SJSA1 (cell line): ENCODE data around the gene PMEL. TPM values are rescaled to one million over a fixed set of nuclear protein-coding genes. Genes with fewer than 3 reads are reported as not detected.
A peak's percentile ranks its signal among the peaks of the same experiment; 100 is the strongest.
"Not testable (repeated sequence)": the region's sequence is repeated elsewhere in the genome, so short reads cannot be mapped to it uniquely, and the experiment has no call there.

Source experiments
- DNase-seq, 2 experiments: peaks; one replicate each; pipeline ENCODE4 v3.0.0-alpha.2; 2015 to 2020; ENCODE audit warnings: low spot score in 2 of 2, low read depth in 1 of 2
- H3K27ac ChIP-seq: fragments of 250-450 bp; sonication (Bioruptor Pico); 2 replicates; pipeline ENCODE4 v1.5.1; 2020; ENCODE audit warnings: mild to moderate bottlenecking, moderate library complexity
- H3K27me3 ChIP-seq: fragments of 250-450 bp; sonication (Bioruptor Pico); replicated peaks from 2 replicates; pipeline ENCODE4 v1.5.1; 2020; ENCODE audit warnings: mild to moderate bottlenecking, moderate library complexity
- H3K36me3 ChIP-seq: fragments of 250-450 bp; sonication (Bioruptor Pico); 2 replicates; pipeline ENCODE4 v1.5.1; 2020; ENCODE audit warnings: mild to moderate bottlenecking
- H3K4me1 ChIP-seq: fragments of 250-450 bp; sonication (Bioruptor Pico); replicated peaks from 2 replicates; pipeline ENCODE4 v1.6.1; 2021; ENCODE audit warnings: mild to moderate bottlenecking
- H3K4me3 ChIP-seq: fragments of 250-450 bp; sonication (Bioruptor Pico); 2 replicates; pipeline ENCODE4 v1.5.1; 2020; ENCODE audit warnings: mild to moderate bottlenecking
- H3K9me3 ChIP-seq: fragments of 250-450 bp; sonication (Bioruptor Pico); replicated peaks from 2 replicates; pipeline ENCODE4 v1.5.1; 2020; ENCODE audit warnings: mild to moderate bottlenecking
- total RNA-seq: library from RNA; depleted of rRNA; stranded (reverse); fragments of >200 nt; shearing (Covaris generic); gene quantifications from 2 replicates; pipeline ENCODE4 v1.2.3, GENCODE V29; 2014

The PMEL gene
- total RNA-seq, 1 experiment from 2014 or later: 0.34 TPM

GRCh38 chr12:55996201-55996714 is 30.4 kb upstream of the PMEL start:
- Histone ChIP-seq H3K27ac (no peak overlapping the region), H3K27me3 (no peaks in the 10 kb centered on the region), H3K36me3 (peaks cover 26% of the 10 kb centered on the region), H3K4me3 (peak overlapping the region; percentile 46), H3K4me1 (0 out of 2 replicates have a peak, but pooled peaks cover 4% of the 10 kb centered on the region), H3K9me3 (no peaks in the 10 kb centered on the region)
- peak; percentile 53 to 66 for DNase-seq

GRCh38 chr12:55995366-55995765 is 29.5 kb upstream of the PMEL start:
- no peaks in the 10 kb centered on the region for H3K27me3 ChIP-seq
- DNase-seq: no peak
- peaks cover 35% of the 10 kb centered on the region for H3K36me3 ChIP-seq
- H3K4me3 ChIP-seq: no peak overlapping the region
- 0 out of 2 replicates have a peak, but pooled peaks cover 4% of the 10 kb centered on the region for H3K4me1 ChIP-seq
- no peaks in the 10 kb centered on the region for H3K9me3 ChIP-seq
- H3K27ac ChIP-seq: no peak overlapping the region

GRCh38 chr12:55993230-55993853 is 27.5 kb upstream of the PMEL start:
- 0 out of 2 replicates have a peak, but pooled peaks cover 4% of the 10 kb centered on the region for H3K4me1 ChIP-seq
- no peak overlapping the region for H3K27ac ChIP-seq
- H3K36me3 ChIP-seq: peaks cover 49% of the 10 kb centered on the region
- no peaks in the 10 kb centered on the region for H3K9me3 ChIP-seq
- no peaks in the 10 kb centered on the region for H3K27me3 ChIP-seq
- DNase-seq: no peak
- H3K4me3 ChIP-seq: no peak overlapping the region

GRCh38 chr12:55991110-55991509 is 25.3 kb upstream of the PMEL start:
- Histone ChIP-seq H3K27me3 (no peaks in the 10 kb centered on the region), H3K36me3 (peaks cover 57% of the 10 kb centered on the region), H3K4me1 (0 out of 2 replicates have a peak, but pooled peaks cover 1% of the 10 kb centered on the region), H3K9me3 (no peaks in the 10 kb centered on the region), H3K4me3 (no peak overlapping the region), H3K27ac (no peak overlapping the region)
- DNase-seq: no peak

- peaks cover 51% of the 10 kb centered on the region for H3K36me3 ChIP-seq
- not testable (repeated sequence) for H3K4me1 ChIP-seq, H3K27me3 ChIP-seq, H3K9me3 ChIP-seq, H3K27ac ChIP-seq, H3K4me3 ChIP-seq, DNase-seq
Measured at GRCh38 chr12:55985976-55986375, 20.1 kb upstream of the PMEL start.

- no peak for DNase-seq
- H3K4me3 ChIP-seq: no peak overlapping the region
- H3K9me3 ChIP-seq: no peaks in the 10 kb centered on the region
- H3K36me3 ChIP-seq: peaks cover 51% of the 10 kb centered on the region
- H3K27me3 ChIP-seq: no peaks in the 10 kb centered on the region
- no peak overlapping the region for H3K27ac ChIP-seq
- H3K4me1 ChIP-seq: no peaks in the 10 kb centered on the region
Measured at GRCh38 chr12:55985341-55985740, 19.5 kb upstream of the PMEL start.

GRCh38 chr12:55984861-55985260 is 19.0 kb upstream of the PMEL start:
- no peak overlapping the region for H3K4me3 ChIP-seq
- H3K36me3 ChIP-seq: peaks cover 48% of the 10 kb centered on the region
- H3K27me3 ChIP-seq: no peaks in the 10 kb centered on the region
- no peak overlapping the region for H3K27ac ChIP-seq
- H3K4me1 ChIP-seq: no peaks in the 10 kb centered on the region
- DNase-seq: no peak
- H3K9me3 ChIP-seq: no peaks in the 10 kb centered on the region

- H3K4me3 ChIP-seq: no peak overlapping the region
- no peak for DNase-seq
- H3K36me3 ChIP-seq: peaks cover 46% of the 10 kb centered on the region
- H3K27me3 ChIP-seq: no peaks in the 10 kb centered on the region
- H3K9me3 ChIP-seq: no peaks in the 10 kb centered on the region
- H3K4me1 ChIP-seq: no peaks in the 10 kb centered on the region
- no peak overlapping the region for H3K27ac ChIP-seq
Measured at GRCh38 chr12:55983232-55983842, 17.5 kb upstream of the PMEL start.

GRCh38 chr12:55982319-55982936 is 16.6 kb upstream of the PMEL start:
- no peaks in the 10 kb centered on the region for H3K27me3 ChIP-seq
- no peak overlapping the region for H3K4me3 ChIP-seq
- H3K4me1 ChIP-seq: no peaks in the 10 kb centered on the region
- no peak overlapping the region for H3K27ac ChIP-seq
- no peak for DNase-seq
- no peaks in the 10 kb centered on the region for H3K9me3 ChIP-seq
- H3K36me3 ChIP-seq: peaks cover 41% of the 10 kb centered on the region

- DNase-seq, H3K27me3 ChIP-seq, H3K4me1 ChIP-seq, H3K27ac ChIP-seq, H3K9me3 ChIP-seq, H3K4me3 ChIP-seq: not testable (repeated sequence)
- H3K36me3 ChIP-seq: peaks cover 41% of the 10 kb centered on the region
Measured at GRCh38 chr12:55981882-55982281, 16.0 kb upstream of the PMEL start.

GRCh38 chr12:55979069-55979468 is 13.2 kb upstream of the PMEL start:
- H3K27me3 ChIP-seq: no peaks in the 10 kb centered on the region
- H3K36me3 ChIP-seq: peaks cover 30% of the 10 kb centered on the region
- no peaks in the 10 kb centered on the region for H3K9me3 ChIP-seq
- DNase-seq: no peak
- no peak overlapping the region for H3K4me3 ChIP-seq
- 0 out of 2 replicates have a peak, but pooled peaks cover 3% of the 10 kb centered on the region for H3K4me1 ChIP-seq
- H3K27ac ChIP-seq: no peak overlapping the region

GRCh38 chr12:55978393-55978792 is 12.6 kb upstream of the PMEL start:
- no peak for DNase-seq
- Histone ChIP-seq H3K9me3 (no peaks in the 10 kb centered on the region), H3K4me1 (0 out of 2 replicates have a peak, but pooled peaks cover 3% of the 10 kb centered on the region), H3K4me3 (no peak overlapping the region), H3K36me3 (peaks cover 31% of the 10 kb centered on the region), H3K27me3 (no peaks in the 10 kb centered on the region), H3K27ac (no peak overlapping the region)

GRCh38 chr12:55974308-55974730 is 8.5 kb upstream of the PMEL start:
- DNase-seq: peak in 1 of 2 experiments; percentile 15
- Histone ChIP-seq H3K9me3 (no peaks in the 10 kb centered on the region), H3K4me3 (peak overlapping the region; percentile 77), H3K27ac (peak overlapping the region; percentile 57), H3K4me1 (peaks cover 19% of the 10 kb centered on the region), H3K27me3 (no peaks in the 10 kb centered on the region), H3K36me3 (peaks cover 41% of the 10 kb centered on the region)
